Tibial nerve (tissue), 3 donors: ENCODE measurements around the gene SPATA16.

Experiments
- CTCF ChIP-seq, 5 experiments: fragments of 200-600 bp in 3 of 5; fragments of 450-650 bp in 2 of 5; sonication (generic) in 3 of 5; IDR thresholded peaks; one replicate each; pipeline ENCODE4 v1.5.1; 2016 to 2019; ENCODE audit warnings: antibody characterized with exemption in 5 of 5, mild to moderate bottlenecking in 3 of 5, moderate library complexity in 2 of 5
- POLR2A ChIP-seq, 2 donors: fragments of 450-650 bp; IDR thresholded peaks; one replicate each; pipeline ENCODE4 v1.6.1; 2017; ENCODE audit warnings: antibody characterized with exemption in 2 of 2, mild to moderate bottlenecking in 2 of 2, moderate library complexity in 2 of 2

- TF ChIP-seq CTCF (IDR thresholded peaks at IDR 0.05) (no peak), POLR2A (IDR thresholded peaks at IDR 0.05) (no peak)
Measured at GRCh38 chr3:172977696-172978095, 163.3 kb downstream of the SPATA16 start.
